HG03108 (cell line): ENCODE results near the gene MRAP.
"Not testable (repeated sequence)": the region's sequence is repeated elsewhere in the genome, so short reads cannot be mapped to it uniquely, and the experiment has no call there.

Source experiments
- ATAC-seq: cut with Tn5 transposase; IDR thresholded peaks from one replicate; pipeline ENCODE4 v1.9.1; 2021; ENCODE audit warnings: moderate library complexity; ENCODE audit not compliant: unreplicated experiment

Gene MRAP

DNA sequence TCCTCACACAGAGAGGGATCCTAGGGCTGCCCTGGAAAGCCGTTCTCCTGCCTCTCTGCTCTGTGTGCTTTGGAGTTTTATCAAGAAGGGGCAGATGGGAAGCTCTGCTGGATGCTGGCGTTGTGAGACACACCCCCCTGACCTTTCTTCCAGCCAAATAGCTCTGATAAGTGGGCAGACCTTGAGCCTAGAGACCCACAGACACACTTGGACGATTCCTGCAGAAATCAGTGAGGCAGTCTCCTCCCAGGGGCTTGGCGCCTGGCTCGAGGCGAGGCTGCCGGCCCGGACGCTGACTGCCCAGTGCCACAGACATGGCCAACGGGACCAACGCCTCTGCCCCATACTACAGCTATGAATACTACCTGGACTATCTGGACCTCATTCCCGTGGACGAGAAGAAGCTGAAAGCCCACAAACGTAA is at the start of gene MRAP:
MRAP (plus strand) TSS at position 198 of the 424 bp plus-strand sequence; CDS start at position 315, 117 bp downstream.
- no peak for ATAC-seq

DNA sequence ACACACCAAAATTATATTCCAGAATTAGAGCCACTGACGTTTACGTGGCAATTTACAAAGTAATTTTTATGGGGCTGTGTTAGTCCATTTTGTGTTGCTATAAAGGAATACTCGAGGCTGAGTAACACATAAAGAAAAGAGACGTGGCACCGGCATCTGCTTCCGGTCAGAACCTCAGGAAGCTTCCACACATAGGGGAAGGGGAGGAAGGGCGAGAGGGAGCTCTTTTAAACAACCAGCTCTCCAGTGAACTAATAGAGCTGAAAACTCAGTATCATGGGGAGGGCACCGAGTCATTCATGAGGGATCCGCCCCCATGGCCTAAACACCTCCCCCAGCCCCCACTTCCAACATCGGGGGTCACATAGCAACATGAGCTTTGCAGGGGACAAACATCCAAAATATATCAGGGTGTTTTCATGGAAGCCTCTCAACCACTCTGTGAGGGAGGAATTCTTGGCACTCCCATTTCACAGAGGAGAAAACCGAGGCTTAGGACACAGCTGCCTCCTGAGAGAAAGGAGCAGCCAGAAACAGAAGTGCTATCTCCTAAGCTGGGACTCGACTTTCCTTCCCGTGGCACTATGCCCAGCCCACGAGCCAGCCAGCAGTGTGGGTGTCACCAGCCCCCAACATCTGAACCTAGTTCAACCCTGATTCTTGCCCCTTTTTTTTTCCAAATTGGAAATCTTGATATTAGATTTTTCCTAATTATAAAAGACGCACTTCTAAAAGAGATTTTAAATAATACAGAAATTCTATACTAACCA is 49.0 kb upstream of the MRAP start:
- no peak for ATAC-seq

DNA sequence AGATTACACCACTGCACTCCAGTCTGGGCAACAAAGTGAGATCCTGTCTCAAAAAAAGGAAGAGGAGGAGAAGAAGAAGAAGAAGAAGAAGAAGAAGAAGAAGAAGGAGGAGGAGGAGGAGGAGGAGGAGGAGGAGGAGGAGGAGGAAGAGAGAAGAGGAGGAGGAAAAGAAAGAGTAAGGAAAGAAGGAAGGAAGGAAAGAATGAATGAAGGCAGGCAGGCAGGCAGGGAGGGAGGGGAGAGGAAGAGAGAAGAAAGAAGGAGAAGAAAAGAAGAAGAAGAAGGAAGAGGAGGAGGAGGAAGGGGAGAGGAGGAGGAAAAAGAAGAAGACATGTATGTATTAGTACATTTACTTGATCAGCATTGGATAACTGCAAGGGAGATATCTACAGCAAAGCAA is 46.5 kb upstream of the MRAP start:
- no peak for ATAC-seq

DNA sequence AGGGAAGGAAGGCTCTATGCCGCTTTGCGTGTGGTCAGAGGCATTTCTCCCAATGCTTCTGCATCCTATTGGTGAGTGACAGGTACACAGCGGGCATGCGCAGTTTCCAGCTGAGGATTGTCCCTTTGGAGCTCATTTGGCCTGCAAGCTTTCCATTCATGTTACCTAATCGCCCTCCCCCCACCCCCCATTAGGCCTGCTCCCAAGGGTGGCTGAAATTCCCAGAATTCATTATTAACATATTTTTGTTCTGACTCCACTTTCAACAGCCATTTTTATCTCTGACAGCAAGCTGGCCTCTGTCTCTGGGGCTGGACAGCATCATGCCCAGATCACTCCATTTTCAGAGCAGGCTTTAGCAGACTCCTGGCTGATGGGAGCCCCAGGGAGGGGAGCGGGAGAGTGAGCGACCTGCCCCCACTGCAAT is 45.4 kb upstream of the MRAP start:
- no peak for ATAC-seq

DNA sequence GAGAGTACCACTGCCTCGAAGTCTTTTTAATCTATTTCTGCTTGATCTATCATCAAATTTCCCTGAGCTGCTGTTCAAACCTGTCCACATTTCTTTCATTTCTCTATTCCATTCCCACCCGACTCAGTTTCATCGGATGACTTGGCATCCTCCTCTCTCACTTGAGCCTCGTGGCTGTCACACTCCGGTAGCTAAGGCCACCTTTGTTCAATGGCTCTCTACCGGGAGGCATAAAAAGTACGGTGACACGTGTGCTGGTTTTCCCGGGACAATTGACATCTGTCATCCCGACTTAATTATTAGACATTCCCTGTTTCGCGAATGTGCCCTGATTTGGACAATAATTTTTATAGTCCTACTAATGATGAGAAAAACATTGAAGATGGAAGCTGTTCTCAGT is 42.4 kb upstream of the MRAP start:
- ATAC-seq, result no peak

DNA sequence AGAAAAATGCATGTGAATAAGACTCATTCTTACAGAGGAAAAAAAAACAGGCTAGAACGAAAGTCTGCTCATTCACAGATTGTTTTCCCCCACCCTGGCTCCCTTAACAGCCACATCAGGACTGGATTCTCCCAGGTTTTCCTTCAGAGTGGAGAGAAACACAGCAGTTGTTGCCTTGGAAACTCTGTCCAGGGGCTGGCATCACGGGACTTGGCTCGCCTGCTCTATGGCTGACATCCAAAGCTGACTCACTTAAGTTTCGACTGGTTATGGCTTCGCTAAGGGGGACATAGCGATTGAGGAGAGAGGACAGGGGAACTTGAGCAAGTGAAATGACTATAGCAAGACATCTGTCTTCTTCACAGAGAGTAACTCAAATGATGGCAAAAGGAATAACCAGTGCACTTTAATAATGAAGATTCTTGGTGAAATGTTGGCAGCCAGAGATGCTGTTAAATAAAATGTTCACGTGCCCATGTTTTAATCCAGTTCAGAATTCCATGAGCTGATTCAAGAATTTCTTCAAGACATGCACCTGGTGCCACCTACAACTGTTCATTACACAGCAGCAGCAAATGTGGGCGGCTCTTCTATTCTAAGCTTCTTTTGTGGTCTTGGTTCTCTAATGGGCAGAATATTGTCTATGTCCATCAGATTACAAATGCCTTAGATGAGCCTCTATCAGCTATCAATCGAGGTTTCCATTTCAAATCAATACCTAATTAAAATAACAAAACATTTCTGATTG is 41.6 kb upstream of the MRAP start:
- ATAC-seq, result no peak

DNA sequence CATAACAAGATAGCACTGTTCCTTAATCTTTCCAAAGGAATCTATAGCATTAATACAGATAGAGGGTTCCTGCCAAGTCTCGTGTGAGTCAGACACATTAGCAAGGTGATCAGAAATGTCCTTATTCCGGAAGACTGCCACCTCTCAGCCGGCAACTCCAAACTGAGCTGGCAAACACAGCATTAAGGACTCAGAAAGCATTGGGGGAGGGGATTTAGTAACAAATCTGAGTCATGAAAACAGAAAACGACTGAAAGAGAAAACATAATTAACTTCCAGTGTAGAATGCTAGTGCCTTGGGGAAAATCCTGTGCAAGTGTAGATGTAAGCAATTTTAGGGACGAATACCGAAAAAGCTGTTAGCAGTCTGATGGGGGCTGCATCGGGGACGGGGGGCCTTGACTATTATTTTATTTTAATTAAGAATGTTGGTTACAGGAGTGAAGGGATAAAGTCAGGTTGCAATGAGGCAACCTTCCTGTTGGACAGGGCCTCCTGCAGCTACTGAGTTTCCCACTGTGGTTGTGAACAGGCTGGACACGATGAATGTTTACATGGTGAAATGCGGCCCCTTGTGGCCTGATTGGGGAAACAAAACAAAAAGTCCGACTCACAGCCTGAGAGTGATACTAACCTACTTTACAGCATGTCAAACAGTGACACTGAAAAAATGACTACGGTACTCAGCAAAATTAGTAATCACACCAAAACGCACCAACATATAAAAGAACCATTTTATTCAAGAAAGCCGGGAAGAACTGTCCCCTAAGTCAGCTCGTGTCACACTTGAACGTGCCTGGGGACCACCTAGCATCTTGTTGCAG is 40.5 kb upstream of the MRAP start:
- peak; percentile 56 for ATAC-seq

DNA sequence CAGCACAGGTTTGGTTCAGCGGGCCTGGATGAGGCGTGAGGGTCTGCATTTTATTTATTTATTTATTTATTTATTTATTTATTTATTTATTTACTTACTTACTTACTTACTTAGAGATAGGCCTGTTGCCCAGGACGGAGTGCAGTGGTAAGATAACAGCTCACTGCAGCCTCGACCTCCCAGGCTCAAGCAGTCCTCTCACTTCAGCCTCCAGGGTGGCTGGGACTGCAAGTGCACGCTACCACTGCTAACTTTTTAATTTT is 39.9 kb upstream of the MRAP start:
- not testable (repeated sequence) for ATAC-seq

DNA sequence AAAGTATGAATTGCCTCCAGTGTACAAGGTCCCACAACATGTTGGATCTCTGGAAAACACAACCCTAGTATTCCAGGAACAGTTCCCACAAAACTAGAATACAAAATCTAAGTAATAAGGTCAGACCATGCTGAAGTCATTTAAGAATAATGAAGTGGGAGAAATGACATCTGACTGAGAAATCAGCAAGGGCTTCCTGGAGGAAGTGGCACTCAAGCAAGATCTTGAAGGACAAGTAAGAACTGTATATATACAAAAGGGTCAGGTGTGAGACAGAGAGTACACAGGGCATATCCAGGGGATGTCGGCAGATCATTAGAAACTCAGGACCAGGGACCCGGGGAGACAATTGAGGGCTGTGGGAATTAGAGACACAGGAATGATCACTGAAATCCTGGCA is 38.5 kb upstream of the MRAP start:
- no peak for ATAC-seq

DNA sequence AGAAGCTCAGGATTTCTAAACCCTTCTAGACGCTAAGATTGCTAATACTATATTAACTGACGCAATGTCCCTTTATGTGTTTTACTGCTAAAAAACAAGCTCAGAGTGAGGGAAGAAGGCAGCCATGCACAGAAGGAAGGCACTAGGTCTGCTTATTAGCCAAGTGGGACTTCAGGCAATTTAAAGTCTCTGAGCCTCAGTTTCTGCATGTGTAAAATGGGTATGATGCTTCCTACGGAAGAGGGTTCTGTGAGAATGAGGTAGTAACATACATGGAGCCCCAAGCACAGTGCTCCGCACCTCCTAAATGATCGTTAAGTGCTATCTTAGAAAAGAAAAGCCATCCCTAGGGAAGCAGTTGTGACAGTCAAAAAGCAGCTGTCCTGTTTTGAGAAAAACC is 36.7 kb upstream of the MRAP start:
- no peak for ATAC-seq

DNA sequence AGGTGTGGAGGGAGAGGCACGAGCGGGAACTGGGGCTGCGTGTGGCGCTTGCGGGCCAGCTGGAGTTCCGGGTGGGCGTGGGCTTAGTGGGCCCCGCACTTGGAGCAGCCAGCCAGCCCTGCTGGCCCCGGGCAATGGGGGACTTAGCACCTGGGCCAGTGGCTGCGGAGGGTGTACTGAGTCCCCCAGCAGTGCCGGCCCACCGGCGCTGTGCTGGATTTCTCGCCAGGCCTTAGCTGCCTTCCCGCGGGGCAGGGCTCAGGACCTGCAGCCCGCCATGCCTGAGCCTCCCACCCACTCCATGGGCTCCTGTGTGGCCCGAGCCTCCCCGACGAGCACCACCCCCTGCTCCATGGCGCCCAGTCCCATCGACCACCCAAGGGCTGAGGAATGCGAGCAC is 33.3 kb upstream of the MRAP start:
- ATAC-seq, result not testable (repeated sequence)

DNA sequence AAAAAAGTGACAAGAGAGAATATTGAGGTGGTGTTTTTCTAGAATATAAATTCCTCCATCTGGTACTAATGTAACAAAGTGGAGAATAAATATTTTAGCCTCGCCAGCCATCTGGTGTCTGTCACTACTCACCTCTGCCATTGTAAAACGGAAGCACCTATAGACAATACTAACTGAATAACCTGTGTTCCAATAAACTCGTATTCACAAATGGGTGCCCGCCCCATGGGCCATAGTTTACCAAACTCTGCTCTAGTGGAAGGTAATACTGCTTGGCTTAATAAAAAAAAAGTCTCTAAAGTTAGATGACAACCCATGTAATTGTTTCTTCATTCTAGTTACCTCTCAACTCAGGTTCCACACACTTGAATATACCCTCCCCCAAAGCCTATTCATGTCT is 27.9 kb upstream of the MRAP start:
- ATAC-seq, result no peak

DNA sequence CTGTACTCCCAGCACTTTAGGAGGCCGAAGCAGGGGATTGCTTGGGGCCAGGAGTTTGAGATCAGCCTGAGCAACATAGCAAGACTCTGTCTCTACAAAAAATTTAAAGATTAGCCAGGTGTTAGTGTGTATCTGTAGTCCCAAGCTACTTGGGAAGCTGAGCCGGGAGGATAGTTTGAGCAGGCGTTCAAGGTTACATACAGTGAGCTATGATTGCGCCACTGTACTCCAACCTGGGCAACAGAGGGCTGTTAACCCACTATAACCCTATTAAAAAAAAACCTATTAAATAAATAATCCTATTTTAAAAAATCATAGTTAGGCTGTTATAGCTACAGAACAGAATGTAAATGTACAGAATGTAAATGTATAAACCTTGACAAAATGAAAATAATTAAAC is 22.0 kb upstream of the MRAP start:
- ATAC-seq, result no peak

DNA sequence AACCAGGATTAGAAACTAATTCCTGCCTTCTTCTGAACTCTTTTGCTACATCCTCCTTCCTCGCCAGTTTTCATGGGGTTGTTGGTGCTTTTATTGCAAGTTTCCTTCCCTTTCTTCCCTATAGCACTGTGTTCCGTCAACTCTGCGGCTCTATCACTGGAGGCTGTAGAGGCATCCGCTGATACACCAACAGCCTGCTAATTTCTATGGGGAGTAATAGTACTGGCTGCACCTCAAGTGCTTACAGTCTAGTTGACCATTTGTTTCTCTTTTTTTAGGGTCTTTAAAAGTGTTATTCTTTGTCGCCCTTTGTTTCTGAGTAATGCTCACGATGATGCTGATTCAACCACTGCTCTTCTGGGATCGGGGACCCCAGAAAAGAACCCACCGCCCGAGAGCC is 20.6 kb upstream of the MRAP start:
- ATAC-seq, result peak; percentile 17

DNA sequence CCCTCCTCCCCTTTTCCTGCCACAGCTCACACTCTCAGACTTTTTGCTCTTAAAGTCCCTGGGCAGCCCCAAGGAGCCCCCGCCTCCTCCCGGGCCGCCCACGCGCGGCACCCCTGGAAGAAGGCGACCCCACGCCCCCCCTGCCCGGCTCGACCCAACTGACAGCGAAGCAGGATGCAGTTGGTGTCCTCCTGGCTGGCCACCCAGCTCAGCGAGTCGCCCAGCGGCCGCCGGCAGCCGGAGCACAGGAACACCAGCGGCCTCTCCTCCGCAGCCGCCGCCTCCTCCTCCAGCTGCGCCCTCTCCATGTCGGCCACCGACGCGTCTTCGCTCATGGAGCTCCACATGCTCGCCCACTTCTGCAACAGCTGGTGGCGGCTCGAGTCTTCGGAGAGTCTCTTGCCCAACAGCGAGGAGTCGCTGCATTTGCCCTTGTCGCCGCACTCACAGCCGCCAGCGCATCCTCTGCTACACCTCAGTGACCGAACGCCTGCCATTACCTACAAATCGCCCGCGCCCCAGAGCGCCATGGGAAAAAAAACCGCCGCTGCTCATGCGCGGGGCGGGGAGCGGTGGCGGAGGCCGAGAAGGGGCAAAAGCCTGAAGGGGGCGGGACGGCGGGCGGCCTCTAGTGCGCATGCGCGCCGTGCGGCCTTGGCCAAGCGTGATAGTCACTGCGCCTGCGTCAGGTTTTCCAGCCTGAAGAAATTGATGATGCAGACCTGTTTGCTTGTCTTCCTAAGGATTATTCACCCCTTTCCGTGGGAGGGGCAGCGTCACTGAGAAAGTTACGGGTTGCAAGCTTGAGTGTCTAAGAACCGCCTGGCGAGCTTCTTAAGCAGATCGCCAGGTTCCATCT is 19.9 kb upstream of the MRAP start, which contains the start of gene MIS18A:
MIS18A (minus strand) TSS at position 532 of the 859 bp plus-strand sequence; CDS start at position 497, 35 bp downstream.
- ATAC-seq, result peak; percentile 96

DNA sequence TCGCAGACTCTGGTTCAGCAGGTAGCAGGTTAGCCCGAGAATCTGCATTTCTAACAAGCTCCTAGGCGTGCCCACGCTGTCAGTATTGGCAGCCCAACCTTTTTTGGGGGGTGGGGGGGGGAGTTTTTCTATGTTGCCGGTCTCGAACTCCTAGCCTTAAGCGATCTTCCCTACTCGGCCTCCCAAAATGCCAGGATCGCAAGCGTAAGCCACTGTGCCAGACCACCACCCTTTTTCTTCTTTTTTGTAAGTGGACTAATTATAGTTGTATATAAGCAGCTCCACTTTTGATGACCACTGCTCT is 19.3 kb upstream of the MRAP start:
- ATAC-seq, result peak; percentile 6

DNA sequence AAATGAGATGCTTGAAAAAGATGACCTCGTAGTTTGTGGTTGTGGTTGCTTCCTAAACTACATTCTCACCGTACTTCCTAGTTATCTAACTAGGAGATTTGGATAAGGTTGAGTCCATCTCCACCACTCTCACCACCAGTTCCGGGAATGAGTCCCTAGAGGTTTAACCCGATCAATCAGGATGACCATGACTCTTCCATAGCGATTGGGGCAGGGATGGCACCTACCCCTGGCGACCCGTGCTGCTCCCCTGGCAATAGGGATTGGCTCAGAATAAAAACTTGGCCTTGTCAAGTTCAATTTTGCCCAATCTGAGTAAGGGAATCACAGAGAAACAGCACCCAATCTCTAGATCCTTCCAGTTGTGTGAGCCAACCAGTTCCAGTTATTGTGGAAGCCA is 17.1 kb upstream of the MRAP start:
- ATAC-seq, result no peak

DNA sequence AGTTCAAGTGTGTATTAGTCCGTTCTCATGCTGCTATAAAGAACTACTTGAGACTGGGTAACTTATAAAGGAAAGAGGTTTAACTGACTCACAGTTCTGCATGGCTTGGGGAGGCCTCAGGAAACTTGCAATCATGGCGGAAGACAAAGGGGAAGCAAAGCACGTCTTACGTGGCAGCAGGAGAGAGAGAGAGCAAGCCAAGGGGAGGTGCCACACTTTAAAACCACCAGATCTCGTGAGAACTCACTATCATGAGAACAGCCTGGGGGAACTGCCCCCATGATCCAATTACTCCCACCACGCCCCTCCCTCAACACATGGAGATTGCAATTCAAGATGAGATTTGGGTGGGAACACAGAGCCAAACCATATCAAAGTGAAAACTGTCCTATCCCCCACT is 15.7 kb upstream of the MRAP start:
- no peak for ATAC-seq

DNA sequence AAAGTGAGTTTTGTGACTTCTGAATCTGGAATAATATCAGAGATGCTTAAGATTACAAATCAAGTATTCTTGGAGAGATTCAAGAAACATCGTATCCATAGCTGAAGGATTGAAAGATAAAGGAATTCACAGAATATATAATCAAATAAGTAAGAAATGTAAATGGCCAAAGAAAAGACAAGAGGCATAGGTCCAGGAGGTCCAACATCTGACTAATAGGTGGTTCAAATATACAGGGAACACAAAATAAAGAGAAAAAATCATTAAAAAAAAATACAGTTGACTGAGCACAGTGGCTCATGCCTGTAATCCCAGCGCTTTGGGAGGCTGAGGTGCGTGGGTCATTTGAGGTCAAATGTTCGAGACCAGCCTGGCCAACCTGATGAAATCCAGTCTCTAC is 13.2 kb upstream of the MRAP start:
- no peak for ATAC-seq

DNA sequence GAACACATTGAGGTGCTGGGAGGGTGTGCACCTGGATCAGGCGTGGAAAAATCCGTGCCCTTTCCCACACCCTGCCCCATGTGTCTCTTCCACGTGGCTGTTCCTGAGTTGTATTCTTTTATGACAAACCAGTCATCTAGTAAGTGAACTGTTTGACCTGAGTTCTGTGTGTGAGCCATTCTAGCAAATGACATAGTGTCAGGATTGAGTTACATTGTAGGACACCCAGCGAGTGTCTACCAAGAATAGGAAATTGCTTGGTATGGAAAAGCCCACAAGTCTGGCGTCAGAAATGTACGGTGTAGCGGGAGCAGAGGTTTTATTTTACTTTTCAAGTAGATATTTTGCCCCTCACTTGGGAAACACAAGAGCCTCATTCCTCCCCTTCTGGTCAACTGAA is 1.2 kb upstream of the MRAP start:
- ATAC-seq, result no peak

DNA sequence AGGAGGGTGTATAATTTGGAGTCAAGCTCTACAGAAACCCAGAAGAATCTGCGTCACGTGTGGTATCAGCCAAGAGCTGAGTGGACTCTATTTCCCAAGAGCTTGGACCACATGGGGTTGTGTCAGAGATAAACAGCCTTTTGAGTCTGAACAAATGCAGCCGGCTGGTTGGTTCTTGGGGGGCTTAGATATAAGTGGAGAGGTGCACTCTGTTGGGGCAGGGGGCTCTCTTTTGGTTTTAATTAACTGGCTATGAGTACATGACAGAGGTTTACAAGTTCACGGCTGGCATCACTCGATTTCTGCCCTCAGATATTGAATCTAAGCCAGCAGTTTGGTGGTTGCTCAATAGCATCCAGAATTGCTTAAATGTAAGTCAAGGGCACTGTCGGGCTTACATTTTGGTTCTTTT is 501 bp upstream of the MRAP start:
- no peak for ATAC-seq
